IMR-90 (cell line): ENCODE measurements around the gene KIAA0408. TPM values are rescaled to one million over a fixed set of nuclear protein-coding genes. Genes with fewer than 3 reads are reported as not detected.

ENCODE experiments used
- ATAC-seq: fragments of 200-7000 bp; cut with Tn5 transposase; 2 replicates; pipeline ENCODE4 v1.9.1; 2020; ENCODE audit warnings: low read depth, mild to moderate bottlenecking, moderate library complexity
- BruUV-seq: library from RNA; stranded (reverse); fragments of 400-500 nt; replicated peaks from 2 replicates; lab custom pipeline; 2021; lab: Mats Ljungman, UMichigan
- CTCF ChIA-PET: fragments of 300-600 bp; formaldehyde crosslinking; extraction: SDS; loops from one replicate; lab custom pipeline; 2021; ENCODE audit warnings: antibody characterized with exemption; lab: Yijun Ruan, JAX
- POLR2A ChIA-PET: fragments of 300-600 bp; sonication (Branson Sonifier 250); formaldehyde crosslinking; loops from one replicate; lab custom pipeline; 2022; ENCODE audit warnings: antibody characterized with exemption; ENCODE audit not compliant: unreplicated experiment; lab: Charles Lee
- DNase-seq: peaks from one replicate; pipeline ENCODE4 v3.0.0; 2013
- H2AFZ ChIP-seq: replicated peaks from 2 replicates; pipeline ENCODE3; 2013; ENCODE audit warnings: low read length, mild to moderate bottlenecking; ENCODE audit not compliant: poor library complexity
- H2AK5ac ChIP-seq: 2 replicates; pipeline ENCODE4 v1.6.1; 2013; ENCODE audit warnings: low read depth, low read length, inconsistent platforms
- H2AK9ac ChIP-seq: replicated peaks from 2 replicates; pipeline ENCODE3; 2013; ENCODE audit warnings: mild to moderate bottlenecking, low read depth, low read length, moderate library complexity; ENCODE audit not compliant: poor library complexity
- H2BK120ac ChIP-seq: 2 replicates; pipeline ENCODE4 v1.6.1; 2013; ENCODE audit warnings: low read depth, low read length, inconsistent platforms
- H2BK15ac ChIP-seq: 3 replicates; pipeline ENCODE4 v1.6.1; 2013; ENCODE audit warnings: low read depth, low read length, inconsistent platforms
- H2BK20ac ChIP-seq: 2 replicates; pipeline ENCODE4 v1.6.1; 2013; ENCODE audit warnings: low read depth, mild to moderate bottlenecking, inconsistent platforms, low read length, moderate library complexity
- H2BK5ac ChIP-seq: 2 replicates; pipeline ENCODE4 v1.6.1; 2013; ENCODE audit warnings: mild to moderate bottlenecking, low read depth, low read length, inconsistent platforms; ENCODE audit not compliant: poor library complexity, severe bottlenecking
- H3K14ac ChIP-seq: replicated peaks from 2 replicates; pipeline ENCODE4 v1.6.1; 2013; ENCODE audit warnings: low read depth, low read length, inconsistent platforms
- H3K18ac ChIP-seq: 2 replicates; pipeline ENCODE4 v1.6.1; 2013; ENCODE audit warnings: low read depth, low read length, control low read depth
- H3K23ac ChIP-seq: 2 replicates; pipeline ENCODE4 v1.6.1; 2013; ENCODE audit warnings: low read depth, low read length, inconsistent platforms
- H3K27ac ChIP-seq: 2 replicates; pipeline ENCODE4 v1.5.1; 2013; ENCODE audit warnings: mild to moderate bottlenecking, control low read depth, low read length; ENCODE audit not compliant: insufficient read depth
- H3K27me3 ChIP-seq: 2 replicates; pipeline ENCODE4 v1.6.1; 2013; ENCODE audit warnings: low read length; ENCODE audit not compliant: control insufficient read depth, insufficient read depth
- H3K36me3 ChIP-seq: 2 replicates; pipeline ENCODE4 v1.6.1; 2013; ENCODE audit warnings: low read length, mixed read lengths; ENCODE audit not compliant: control insufficient read depth, insufficient read depth
- H3K4ac ChIP-seq: 2 replicates; pipeline ENCODE4 v1.6.1; 2013; ENCODE audit warnings: low read depth, low read length, inconsistent platforms
- H3K4me1 ChIP-seq: 2 replicates; pipeline ENCODE4 v1.6.1; 2013; ENCODE audit warnings: low read length, mixed read lengths; ENCODE audit not compliant: control insufficient read depth, insufficient read depth
- H3K4me2 ChIP-seq: 2 replicates; pipeline ENCODE4 v1.6.1; 2013; ENCODE audit warnings: low read depth, mild to moderate bottlenecking, control low read depth, low read length, moderate library complexity
- H3K4me3 ChIP-seq: 2 replicates; pipeline ENCODE4 v1.5.1; 2013; ENCODE audit warnings: low read depth, mild to moderate bottlenecking, control low read depth, low read length, moderate library complexity; ENCODE audit not compliant: insufficient read depth
- H3K56ac ChIP-seq: 2 replicates; pipeline ENCODE4 v1.6.1; 2013; ENCODE audit warnings: low read length, inconsistent platforms; ENCODE audit not compliant: insufficient read depth; ENCODE audit errors: extremely low read depth
- H3K79me1 ChIP-seq, 2 experiments: 2 replicates each; pipeline ENCODE4 v1.6.1; 2013; ENCODE audit warnings: low read length in 2 of 2, inconsistent platforms in 1 of 2, low read depth in 1 of 2
- H3K9ac ChIP-seq: 2 replicates; pipeline ENCODE4 v1.6.1; 2013; ENCODE audit warnings: low read depth, low read length, control low read depth
- H3K9me1 ChIP-seq: 2 replicates; pipeline ENCODE4 v1.6.1; 2013; ENCODE audit warnings: low read length, inconsistent platforms; ENCODE audit not compliant: insufficient read depth
- H3K9me3 ChIP-seq: 2 replicates; pipeline ENCODE4 v1.6.1; 2013; ENCODE audit warnings: low read length; ENCODE audit not compliant: control insufficient read depth, insufficient read depth
- H4K20me1 ChIP-seq: 2 replicates; pipeline ENCODE4 v1.6.1; 2013; ENCODE audit warnings: low read length, inconsistent platforms; ENCODE audit not compliant: insufficient read depth
- H4K5ac ChIP-seq: 2 replicates; pipeline ENCODE4 v1.6.1; 2013; ENCODE audit warnings: mild to moderate bottlenecking, low read depth, low read length, control low read depth
- H4K8ac ChIP-seq, 2 experiments: 2 replicates each; pipeline ENCODE4 v1.6.1; 2013; ENCODE audit warnings: low read depth in 2 of 2, low read length in 2 of 2, control low read depth in 1 of 2, inconsistent platforms in 1 of 2
- H4K91ac ChIP-seq: 2 replicates; pipeline ENCODE4 v1.6.1; 2013; ENCODE audit warnings: low read depth, low read length, inconsistent platforms; ENCODE audit not compliant: insufficient read depth
- BHLHE40 ChIP-seq: fragments of 150-350 bp; IDR thresholded peaks from 2 replicates; pipeline ENCODE4 v1.6.1; 2016; ENCODE audit warnings: mild to moderate bottlenecking, low read depth, low read length
- CEBPB ChIP-seq: IDR thresholded peaks from 2 replicates; pipeline ENCODE4 v1.6.1; 2012; ENCODE audit warnings: low read depth, low read length, improper control_type of control experiment
- CHD1 ChIP-seq: IDR thresholded peaks from 2 replicates; pipeline ENCODE4 v1.6.1; 2012; ENCODE audit warnings: low read depth, low read length, improper control_type of control experiment
- CTCF ChIP-seq: conservative IDR thresholded peaks from 2 replicates; pipeline ENCODE4 v1.5.1; 2012; ENCODE audit warnings: mild to moderate bottlenecking, low read depth, low read length, improper control_type of control experiment
- ELK1 ChIP-seq: fragments of 150-350 bp; IDR thresholded peaks from 2 replicates; pipeline ENCODE4 v1.6.1; 2016; ENCODE audit warnings: low read depth, mild to moderate bottlenecking, low read length, moderate library complexity, borderline replicate concordance
- FOS ChIP-seq: fragments of 150-350 bp; IDR thresholded peaks from 2 replicates; pipeline ENCODE4 v1.6.1; 2016; ENCODE audit warnings: low read depth, low read length
- MAFK ChIP-seq: IDR thresholded peaks from 2 replicates; pipeline ENCODE4 v1.6.1; 2012; ENCODE audit warnings: low read depth, low read length, improper control_type of control experiment
- MAZ ChIP-seq: IDR thresholded peaks from 2 replicates; pipeline ENCODE4 v1.6.1; 2012; ENCODE audit warnings: low read depth, mild to moderate bottlenecking, low read length, improper control_type of control experiment, moderate library complexity, borderline replicate concordance
- MXI1 ChIP-seq: IDR thresholded peaks from 2 replicates; pipeline ENCODE4 v1.6.1; 2012; ENCODE audit warnings: low read depth, mild to moderate bottlenecking, low read length, moderate library complexity, borderline replicate concordance
- NFE2L2 ChIP-seq: fragments of 150-350 bp; IDR thresholded peaks from 2 replicates; pipeline ENCODE4 v1.6.1; 2016; ENCODE audit warnings: low read depth, mild to moderate bottlenecking, low read length
- POLR2A ChIP-seq: IDR thresholded peaks from 2 replicates; pipeline ENCODE4 v1.6.1; 2012; ENCODE audit warnings: mild to moderate bottlenecking, low read depth, low read length
- RAD21 ChIP-seq: IDR thresholded peaks from 2 replicates; pipeline ENCODE4 v1.6.1; 2012; ENCODE audit warnings: low read length, improper control_type of control experiment
- RCOR1 ChIP-seq: IDR thresholded peaks from 2 replicates; pipeline ENCODE4 v1.6.1; 2012; ENCODE audit warnings: mild to moderate bottlenecking, low read length, improper control_type of control experiment; ENCODE audit not compliant: insufficient replicate concordance
- RFX5 ChIP-seq: IDR thresholded peaks from 2 replicates; pipeline ENCODE4 v1.8.0; 2012; ENCODE audit warnings: low read depth, mild to moderate bottlenecking, low read length, moderate library complexity
- SMC3 ChIP-seq: fragments of 150-350 bp; IDR thresholded peaks from 2 replicates; pipeline ENCODE4 v1.6.1; 2016; ENCODE audit warnings: low read depth, mild to moderate bottlenecking, antibody characterized with exemption, low read length, moderate library complexity
- WGBS, 2 experiments: methylation state at CpG; one replicate each; pipeline versions ENCODE4 v1.1.5 to v1.1.7; 2013; ENCODE audit warnings: missing lambda C conversion rate in 2 of 2; ENCODE audit not compliant: insufficient read length in 1 of 2; ENCODE audit errors: extremely low coverage in 2 of 2; 5-methylcytosine and 5-hydroxymethylcytosine counted together
- dilution Hi-C: fragments of 300-500 bp; cut with HindIII; formaldehyde crosslinking; loops from one replicate; pipeline ENCODE4 v1.14.3; 2018; ENCODE audit warnings: low sequenced_read_pairs; ENCODE audit not compliant: unreplicated experiment
- in situ Hi-C: fragments of 300-500 bp; cut with MboI; formaldehyde crosslinking; loops from 3 replicates; pipeline ENCODE4 v1.14.3; 2019; ENCODE audit warnings: low sequenced_read_pairs, inconsistent platforms, mixed read lengths
- intact Hi-C: fragments of 100-400 bp; cut with micrococcal nuclease; formaldehyde crosslinking; loops from 2 replicates; pipeline ENCODE4 v1.10.0; 2022
- polyA plus RNA-seq, 3 experiments: library from polyadenylated mRNA; depleted of rRNA; stranded (reverse); fragments of >200 nt; gene quantifications; 2 replicates each; pipeline ENCODE4 v1.2.3, GENCODE V29; 2012; ENCODE audit warnings: low replicate concordance in 1 of 3
- total RNA-seq: library from RNA; depleted of rRNA; stranded (reverse); fragments of >200 nt; gene quantifications from 2 replicates; pipeline ENCODE4 v1.2.3, GENCODE V29; 2012
- TF ChIP-seq, protein P1 (sequence below): fragments of 150-350 bp; IDR thresholded peaks from 2 replicates; pipeline ENCODE4 v1.6.1; 2017; ENCODE audit warnings: mild to moderate bottlenecking, antibody characterized with exemption, low read length, low read depth

Gene KIAA0408
- total and polyA plus RNA-seq, 2 of the 4 experiments (the other 2 are of a cell fraction) = 0.90 to 2.9 TPM

DNA sequence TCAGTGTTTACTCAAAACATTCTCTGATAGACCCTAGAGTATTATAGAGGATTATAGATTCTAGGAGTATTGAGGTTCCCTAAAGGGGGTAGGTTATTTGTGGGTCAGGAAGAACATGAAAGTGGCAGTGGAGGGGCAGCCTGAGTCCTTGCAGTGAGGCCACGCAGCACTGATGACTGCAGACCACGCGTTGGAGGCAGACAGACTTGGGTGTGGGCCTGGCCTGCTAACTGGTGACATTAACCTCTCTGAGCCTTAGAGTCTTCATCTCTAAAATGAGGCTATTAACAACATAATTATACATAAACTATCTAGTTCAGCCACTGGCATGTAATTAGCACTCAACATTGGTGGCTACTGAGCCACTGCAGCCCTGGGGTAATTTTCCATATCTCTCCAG lies 43.8 kb upstream of the KIAA0408 start:
- no TSS peak for BruUV-seq
- no peak for DNase-seq
- H3K4me2 ChIP-seq = no peak overlapping the region
- in situ Hi-C loops (no loop called here), dilution Hi-C loops (no loop called here), intact Hi-C loops (no loop called here)
- H3K23ac ChIP-seq = no peak overlapping the region
- H3K4me1 ChIP-seq = no peaks in the 10 kb centered on the region
- ATAC-seq = no peak
- no peaks in the 10 kb centered on the region for H3K9me1 ChIP-seq
- no peaks in the 10 kb centered on the region; a peak in 1 of 4 replicates for H3K79me1 ChIP-seq
- H2BK120ac ChIP-seq = no peak overlapping the region
- H2AK5ac ChIP-seq = no peak overlapping the region
- H2AK9ac ChIP-seq = no peak overlapping the region
- no peak overlapping the region for H3K9ac ChIP-seq
- no peak overlapping the region for H3K18ac ChIP-seq
- WGBS, 2 experiments = no CpG with 5 or more reads among the region's 3 CpGs
- no peak overlapping the region for H2BK20ac ChIP-seq
- H3K27ac ChIP-seq = no peak overlapping the region
- ChIA-PET CTCF (no interaction called here), POLR2A (no interaction called here)
- H2BK5ac ChIP-seq = no peak overlapping the region
- no peak for TF ChIP-seq ELK1
- no peak for TF ChIP-seq CHD1
- no peak for TF ChIP-seq MXI1
- TF ChIP-seq RCOR1 = no peak
- TF ChIP-seq RFX5 = no peak
- TF ChIP-seq CTCF = no peak
- TF ChIP-seq MAFK = no peak
- TF ChIP-seq POLR2A = no peak
- TF ChIP-seq CEBPB = no peak
- TF ChIP-seq, protein P1, sequence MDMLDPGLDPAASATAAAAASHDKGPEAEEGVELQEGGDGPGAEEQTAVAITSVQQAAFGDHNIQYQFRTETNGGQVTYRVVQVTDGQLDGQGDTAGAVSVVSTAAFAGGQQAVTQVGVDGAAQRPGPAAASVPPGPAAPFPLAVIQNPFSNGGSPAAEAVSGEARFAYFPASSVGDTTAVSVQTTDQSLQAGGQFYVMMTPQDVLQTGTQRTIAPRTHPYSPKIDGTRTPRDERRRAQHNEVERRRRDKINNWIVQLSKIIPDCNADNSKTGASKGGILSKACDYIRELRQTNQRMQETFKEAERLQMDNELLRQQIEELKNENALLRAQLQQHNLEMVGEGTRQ = no peak
- TF ChIP-seq FOS = no peak
- TF ChIP-seq BHLHE40 = no peak
- no peak for TF ChIP-seq NFE2L2
- no peak for TF ChIP-seq MAZ
- TF ChIP-seq RAD21 = no peak
- no peak for TF ChIP-seq SMC3
- no peak overlapping the region for H2AFZ ChIP-seq
- H3K9me3 ChIP-seq = no peaks in the 10 kb centered on the region
- H3K36me3 ChIP-seq = no peaks in the 10 kb centered on the region
- no peak overlapping the region for H2BK15ac ChIP-seq
- H4K8ac ChIP-seq = no peak overlapping the region
- H4K20me1 ChIP-seq = no peaks in the 10 kb centered on the region
- no peak overlapping the region for H4K5ac ChIP-seq
- H4K91ac ChIP-seq = no peak overlapping the region
- no peak overlapping the region for H3K4ac ChIP-seq
- no peaks in the 10 kb centered on the region for H3K27me3 ChIP-seq
- no peak overlapping the region for H3K4me3 ChIP-seq
- H3K14ac ChIP-seq = no peak overlapping the region
- no peak overlapping the region for H3K56ac ChIP-seq
